ENCODE measurements around the gene LRRIQ1. TPM values are rescaled to one million over a fixed set of nuclear protein-coding genes. Genes with fewer than 3 reads are reported as not detected.
"Not testable (repeated sequence)": the region's sequence is repeated elsewhere in the genome, so short reads cannot be mapped to it uniquely, and the experiment has no call there.

LRRIQ1 gene
- total RNA-seq, 1 donor from 2014 or later, result 13.1 TPM

- no peaks in the 10 kb centered on the region for H3K27me3 Mint-ChIP-seq
- TF ChIP-seq CTCF (IDR thresholded peaks at IDR 0.05; ENCODE audit: unreplicated experiment), result no peak
- peaks cover 6% of the 10 kb centered on the region for H3K36me3 Mint-ChIP-seq (ENCODE audit: insufficient read depth)
- DNase-seq (ENCODE audit: low spot score, unreplicated experiment), result no peak
- peaks cover 24% of the 10 kb centered on the region for H3K9me3 Mint-ChIP-seq (ENCODE audit: low read depth)
- no peak overlapping the region for H3K27ac Mint-ChIP-seq
- H3K4me3 Mint-ChIP-seq (ENCODE audit: low read depth), result no peak overlapping the region
- H3K4me1 Mint-ChIP-seq (ENCODE audit: low read depth), result no peaks in the 10 kb centered on the region
These were observed 170.4 kb downstream of the LRRIQ1 start for GRCh38 chr12:85206543-85206942.

- H3K4me1 Mint-ChIP-seq (ENCODE audit: low read depth); H3K27ac Mint-ChIP-seq; H3K36me3 Mint-ChIP-seq (ENCODE audit: insufficient read depth); H3K27me3 Mint-ChIP-seq; DNase-seq (ENCODE audit: low spot score, unreplicated experiment); H3K9me3 Mint-ChIP-seq (ENCODE audit: low read depth); H3K4me3 Mint-ChIP-seq (ENCODE audit: low read depth): not testable (repeated sequence)
These were observed 188.2 kb downstream of the LRRIQ1 start for GRCh38 chr12:85224339-85224738.

- no peaks in the 10 kb centered on the region for H3K27me3 Mint-ChIP-seq
- no peak for TF ChIP-seq CTCF (IDR thresholded peaks at IDR 0.05; ENCODE audit: unreplicated experiment)
- DNase-seq (ENCODE audit: low spot score, unreplicated experiment), result no peak
- no peak overlapping the region for H3K4me3 Mint-ChIP-seq (ENCODE audit: low read depth)
- H3K9me3 Mint-ChIP-seq (ENCODE audit: low read depth), result no peaks in the 10 kb centered on the region
- no peak overlapping the region for H3K27ac Mint-ChIP-seq
- H3K4me1 Mint-ChIP-seq (ENCODE audit: low read depth), result no peaks in the 10 kb centered on the region
- no peaks in the 10 kb centered on the region for H3K36me3 Mint-ChIP-seq (ENCODE audit: insufficient read depth)
These were observed 189.3 kb downstream of the LRRIQ1 start for GRCh38 chr12:85225501-85225900.

GRCh38 chr12:85237327-85237726 lies 201.2 kb downstream of the LRRIQ1 start:
- no peak for DNase-seq (ENCODE audit: low spot score, unreplicated experiment)
- no peaks in the 10 kb centered on the region for H3K36me3 Mint-ChIP-seq (ENCODE audit: insufficient read depth)
- no peak for TF ChIP-seq CTCF (IDR thresholded peaks at IDR 0.05; ENCODE audit: unreplicated experiment)
- no peak overlapping the region for H3K4me3 Mint-ChIP-seq (ENCODE audit: low read depth)
- peaks cover 4% of the 10 kb centered on the region for H3K9me3 Mint-ChIP-seq (ENCODE audit: low read depth)
- peak overlapping the region; percentile 17 for H3K27ac Mint-ChIP-seq
- H3K27me3 Mint-ChIP-seq, result no peaks in the 10 kb centered on the region
- H3K4me1 Mint-ChIP-seq (ENCODE audit: low read depth), result peaks cover 4% of the 10 kb centered on the region

GRCh38 chr12:85244561-85244960 lies 208.4 kb downstream of the LRRIQ1 start:
- TF ChIP-seq CTCF (IDR thresholded peaks at IDR 0.05; ENCODE audit: unreplicated experiment), result no peak
- Mint-ChIP-seq H3K36me3 (ENCODE audit: insufficient read depth) (no peaks in the 10 kb centered on the region), H3K27me3 (no peaks in the 10 kb centered on the region), H3K27ac (no peak overlapping the region), H3K4me3 (ENCODE audit: low read depth) (no peak overlapping the region), H3K4me1 (ENCODE audit: low read depth) (no peaks in the 10 kb centered on the region), H3K9me3 (ENCODE audit: low read depth) (no peaks in the 10 kb centered on the region)
- no peak for DNase-seq (ENCODE audit: low spot score, unreplicated experiment)

- no peaks in the 10 kb centered on the region for H3K36me3 Mint-ChIP-seq (ENCODE audit: insufficient read depth)
- H3K4me1 Mint-ChIP-seq (ENCODE audit: low read depth), result no peaks in the 10 kb centered on the region
- no peak for DNase-seq (ENCODE audit: low spot score, unreplicated experiment)
- H3K9me3 Mint-ChIP-seq (ENCODE audit: low read depth), result no peaks in the 10 kb centered on the region
- H3K4me3 Mint-ChIP-seq (ENCODE audit: low read depth), result no peak overlapping the region
- no peak overlapping the region for H3K27ac Mint-ChIP-seq
- TF ChIP-seq CTCF (IDR thresholded peaks at IDR 0.05; ENCODE audit: unreplicated experiment), result no peak
- no peaks in the 10 kb centered on the region for H3K27me3 Mint-ChIP-seq
These were observed 217.7 kb downstream of the LRRIQ1 start for GRCh38 chr12:85253853-85254252.

Data from progenitor cell of endocrine pancreas (in vitro differentiated cells).